ENCODE data around the gene PACRG.

PACRG gene

DNA sequence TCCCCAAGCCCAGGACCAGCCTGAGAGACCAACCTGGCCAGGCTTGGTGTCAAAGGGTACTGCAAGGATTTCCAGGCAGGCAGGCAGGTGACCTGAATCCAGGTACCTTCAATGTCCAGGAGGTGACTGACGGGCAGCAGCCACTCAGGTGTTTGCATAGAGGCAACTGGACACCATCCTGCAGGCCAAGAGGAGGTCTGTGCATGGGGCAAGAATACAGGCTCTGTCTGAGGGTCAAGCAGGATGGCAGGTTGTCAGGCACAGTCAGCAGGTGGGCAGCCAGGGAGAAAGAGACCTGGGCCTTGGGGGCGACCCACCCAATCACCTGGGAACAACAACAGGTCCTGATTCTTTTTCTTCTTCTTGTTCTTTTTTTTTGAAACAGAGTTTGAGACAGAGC lies 527.5 kb downstream of the PACRG start:
- no peak for FAIRE-seq

DNA sequence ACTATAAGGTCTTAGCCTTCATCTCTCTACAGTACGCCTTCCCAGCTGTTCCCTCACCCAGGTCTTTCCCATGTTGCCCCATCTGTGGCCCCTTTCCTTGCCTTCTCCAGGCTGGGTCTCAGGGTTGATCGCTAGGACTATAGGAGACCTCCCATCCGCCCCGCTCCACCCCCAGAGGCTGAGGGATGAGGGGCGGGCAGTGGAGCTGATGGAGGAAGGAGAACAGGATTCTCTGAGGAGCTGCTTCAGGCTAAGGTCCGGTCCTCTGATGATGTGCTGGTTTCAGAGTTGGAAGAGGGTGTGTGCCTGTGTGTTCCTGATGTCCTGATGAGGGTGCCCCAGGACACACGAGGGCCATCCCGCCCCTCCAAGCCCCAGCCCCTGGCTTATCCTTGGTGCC lies 531.9 kb downstream of the PACRG start:
- FAIRE-seq: no peak

DNA sequence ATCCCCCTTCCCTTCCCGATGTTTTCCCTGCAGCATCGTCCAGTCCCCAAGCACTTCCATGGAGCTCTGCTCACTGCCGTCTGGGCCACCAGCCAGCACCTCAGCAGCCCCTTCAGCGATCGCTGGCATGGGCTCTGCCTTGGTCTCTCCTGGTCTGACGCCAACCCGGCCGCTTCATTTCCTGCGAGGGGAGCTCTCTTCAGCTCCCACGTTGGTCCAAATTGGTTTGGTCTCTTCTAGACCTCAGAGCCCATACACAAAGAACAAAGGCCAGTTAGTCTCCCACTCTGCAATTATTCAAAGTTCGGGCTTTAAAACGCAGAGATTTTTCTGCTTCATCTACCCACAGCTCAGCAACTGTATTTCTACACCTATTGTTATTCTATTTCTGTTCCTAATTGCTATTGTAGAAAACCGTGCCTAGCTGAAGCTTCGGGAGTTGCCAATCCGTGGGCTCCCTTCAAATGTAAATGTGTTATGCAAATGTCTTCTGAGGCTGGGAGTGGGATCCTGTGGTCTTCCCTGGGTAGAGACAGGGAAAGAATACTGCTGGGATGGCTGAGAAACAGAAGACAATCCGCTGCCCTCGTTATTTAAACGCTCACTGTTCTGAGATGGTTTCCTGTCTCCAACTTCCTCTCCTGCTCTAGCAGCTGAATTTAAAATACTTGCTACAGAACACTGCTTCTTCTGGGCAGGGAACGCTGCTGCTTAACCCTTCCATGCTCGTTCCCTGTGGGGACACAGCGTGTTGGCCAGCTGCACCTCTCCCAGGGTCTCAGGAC lies 532.5 kb downstream of the PACRG start:
- no peak for FAIRE-seq

DNA sequence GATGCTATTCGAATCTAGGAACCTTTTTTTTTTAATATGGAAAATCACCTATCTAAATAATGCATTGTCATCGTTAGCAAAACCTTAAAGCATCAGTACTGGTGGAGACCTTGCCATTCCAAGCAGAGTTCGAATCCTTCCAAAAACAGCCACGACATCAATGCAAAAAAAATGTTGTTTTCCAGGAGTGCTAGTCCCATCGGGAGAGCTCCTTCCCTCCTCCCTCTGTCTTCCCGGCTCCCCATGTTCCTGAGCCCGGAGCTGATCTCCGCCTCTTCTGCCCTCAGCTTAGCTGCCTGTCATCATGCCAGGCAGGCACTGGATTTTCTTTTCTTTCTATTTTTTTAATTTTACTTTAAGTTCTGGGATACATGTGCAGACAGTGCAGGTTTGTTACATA lies 533.1 kb downstream of the PACRG start:
- FAIRE-seq: no peak

DNA sequence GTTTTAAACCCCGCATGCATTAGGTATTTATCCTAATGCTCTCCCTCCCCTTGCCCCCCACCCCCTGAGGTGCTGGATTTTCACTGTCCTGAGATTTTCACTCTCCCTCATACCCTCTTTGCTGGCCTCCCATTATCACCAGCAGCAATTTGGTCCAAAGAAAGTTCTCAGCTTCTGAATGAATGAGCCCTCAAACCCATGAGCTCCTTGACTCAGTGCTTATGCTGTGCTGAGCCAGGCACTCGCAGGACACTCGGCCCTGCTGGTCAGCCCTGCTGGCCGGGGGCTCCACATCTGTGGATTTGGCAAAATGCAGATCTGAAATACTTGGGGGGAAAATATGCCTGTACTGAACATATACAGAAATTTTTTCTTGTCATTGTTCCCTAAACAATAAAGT lies 533.6 kb downstream of the PACRG start:
- FAIRE-seq: no peak

DNA sequence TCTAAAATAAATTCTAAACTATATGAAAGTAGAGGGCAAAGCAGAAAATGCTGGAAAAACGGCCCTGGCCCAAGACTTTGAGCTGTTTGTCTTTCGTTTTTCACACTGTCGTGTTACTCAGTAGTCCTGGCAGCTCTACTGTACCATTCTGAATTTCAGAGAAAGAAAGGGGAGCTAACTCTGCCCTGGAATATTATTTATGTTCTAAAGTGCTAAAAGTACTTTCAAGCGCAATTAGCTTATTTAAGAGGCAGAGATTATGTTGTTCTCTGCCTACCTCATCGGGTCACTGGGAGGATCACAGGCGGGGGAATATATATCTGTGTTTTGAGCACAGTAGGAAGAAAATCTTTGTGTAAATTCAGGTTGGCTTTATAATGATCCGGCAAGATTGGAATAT lies 534.3 kb downstream of the PACRG start:
- no peak for FAIRE-seq

DNA sequence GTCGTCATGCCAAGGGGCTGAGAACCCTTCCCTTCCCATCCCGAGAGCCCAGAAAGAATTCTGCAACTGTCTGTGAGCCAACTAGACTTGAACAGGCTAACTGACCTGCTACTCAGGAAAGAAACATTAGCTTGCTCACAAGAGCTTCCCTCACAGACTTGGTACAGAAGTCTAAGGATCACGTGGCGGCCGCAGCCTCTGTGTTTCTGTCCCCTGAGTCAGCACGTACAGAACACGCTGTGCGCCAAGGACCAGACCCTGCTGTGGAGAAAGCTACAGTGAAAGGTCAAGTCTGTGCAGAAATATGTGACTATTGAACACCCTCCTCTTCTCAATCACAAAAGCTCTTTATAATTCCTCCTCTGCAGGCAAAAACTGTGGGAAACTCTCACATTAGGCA lies 535.4 kb downstream of the PACRG start:
- no peak for FAIRE-seq

DNA sequence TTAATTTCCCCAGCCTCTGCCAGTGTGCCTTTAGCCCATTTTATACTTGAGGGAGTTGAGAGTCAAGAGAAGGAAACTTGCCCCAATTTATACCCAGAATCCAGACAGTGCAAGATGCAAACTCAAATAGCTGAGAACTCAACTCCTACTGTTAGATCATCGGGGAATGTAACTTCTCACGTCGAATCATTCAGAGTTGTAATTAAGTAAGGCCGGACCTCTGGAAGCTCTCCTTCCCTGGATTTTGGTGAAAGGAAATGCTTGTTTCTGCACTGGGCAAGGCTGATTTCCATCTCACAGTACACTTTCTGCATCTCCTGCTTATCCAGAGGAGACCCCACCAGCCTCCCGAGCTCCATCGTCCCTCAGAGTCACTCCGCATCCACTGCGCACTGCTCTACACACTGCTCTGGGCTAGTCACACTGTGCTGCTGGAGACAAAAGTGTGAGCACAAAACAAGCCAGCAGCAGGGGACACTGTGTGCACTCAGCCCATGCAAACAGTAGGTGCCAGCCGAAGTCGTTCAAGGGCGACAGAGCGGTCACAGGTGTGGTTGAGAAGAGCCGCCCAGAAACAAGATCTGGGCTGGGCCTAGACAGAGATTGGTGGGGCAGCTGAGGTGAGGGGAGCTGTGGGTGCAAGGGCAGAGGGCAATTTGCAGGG lies 536.4 kb downstream of the PACRG start:
- FAIRE-seq: no peak

DNA sequence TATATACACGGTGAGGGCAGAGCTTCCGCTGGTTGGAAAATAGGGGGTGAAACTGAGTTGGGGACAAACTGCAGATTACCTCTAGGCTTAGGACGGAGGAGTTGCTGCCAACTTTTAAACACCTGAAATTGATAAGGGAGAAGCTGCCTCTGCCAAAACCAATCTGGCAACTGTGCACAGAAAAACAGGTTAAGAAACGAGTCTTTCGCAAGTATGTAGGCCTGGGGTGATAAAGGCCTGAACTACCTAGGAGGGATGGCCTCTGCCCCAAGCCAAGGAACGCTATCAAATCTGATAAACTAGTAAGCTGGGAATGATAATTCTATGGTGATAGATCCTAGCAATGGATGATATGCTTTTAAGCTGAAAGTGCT lies 536.9 kb downstream of the PACRG start:
- no peak for FAIRE-seq

DNA sequence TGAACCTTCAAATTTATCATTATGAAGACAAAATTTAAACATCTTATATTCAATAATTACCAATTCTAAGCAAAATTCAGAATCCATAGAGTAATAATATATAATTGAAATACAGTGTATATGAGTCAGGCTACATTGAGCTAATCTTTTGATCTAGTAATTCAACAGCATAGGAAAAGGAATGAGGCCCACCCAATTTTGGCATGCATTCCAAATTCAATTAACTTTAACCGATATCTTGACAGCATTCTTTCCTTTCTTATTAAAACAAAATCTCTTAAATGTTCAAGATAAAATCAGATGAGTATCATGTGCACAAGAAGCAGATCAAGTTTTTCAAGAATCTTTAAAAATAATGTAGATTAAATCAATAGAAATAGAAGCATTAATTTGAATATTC lies 553.9 kb downstream of the PACRG start:
- no peak for FAIRE-seq

DNA sequence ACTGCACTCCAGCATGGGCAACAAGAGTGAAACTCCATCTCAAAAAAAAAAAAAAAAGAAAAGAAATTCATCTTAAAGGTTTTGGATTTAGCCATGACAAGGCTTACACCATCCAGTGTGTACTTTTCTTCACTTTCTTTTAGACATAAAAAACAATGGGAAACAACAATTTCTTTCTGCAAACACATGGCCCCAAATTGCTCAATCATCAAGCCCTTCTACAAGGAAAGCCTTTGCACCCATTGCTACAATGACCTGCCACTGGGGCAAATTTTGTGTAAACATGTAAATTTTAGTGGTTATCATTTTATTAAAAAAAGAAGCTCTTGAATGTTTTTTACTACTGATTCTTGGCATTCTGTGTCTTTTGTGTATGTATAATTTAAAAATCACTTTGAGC lies 554.9 kb downstream of the PACRG start:
- no peak for FAIRE-seq

DNA sequence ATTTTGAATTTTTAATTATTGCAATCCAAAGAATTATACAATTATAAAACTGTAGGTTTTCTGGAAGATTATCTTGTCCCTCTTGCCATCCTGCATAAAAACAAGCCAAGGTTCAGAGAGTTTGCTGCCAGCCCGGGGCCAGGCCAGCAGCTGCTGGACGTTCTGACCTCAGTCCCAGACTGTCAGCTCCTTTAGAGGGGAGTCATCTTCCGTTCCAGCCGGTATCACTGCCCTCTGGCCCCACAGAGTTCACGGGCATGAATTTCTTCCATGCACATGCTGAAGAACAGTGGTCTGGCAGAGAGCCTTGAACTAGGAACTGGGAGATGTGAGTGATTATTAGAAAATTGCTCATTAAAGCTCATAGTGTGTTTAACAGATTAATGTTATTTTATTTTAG lies 556.4 kb downstream of the PACRG start:
- no peak for FAIRE-seq

DNA sequence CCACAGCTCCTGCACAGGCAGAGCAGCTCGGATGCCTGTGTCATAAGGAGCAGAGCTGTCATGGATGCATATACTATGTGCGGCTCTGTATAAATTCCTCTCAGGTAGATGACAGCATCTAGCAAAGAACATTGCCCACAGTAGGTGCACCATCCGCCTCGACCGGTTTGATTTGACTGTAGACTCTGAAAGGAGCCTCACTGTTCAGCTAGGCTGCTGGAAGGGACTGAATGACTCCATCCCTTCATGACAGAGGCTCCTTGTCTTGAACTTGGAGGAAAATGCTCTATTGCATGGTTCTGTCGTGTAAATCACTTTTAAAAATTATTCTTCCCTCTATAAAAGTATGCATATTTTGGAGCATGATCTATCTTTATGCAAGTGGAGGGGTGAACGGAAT lies 557.9 kb downstream of the PACRG start:
- no peak for FAIRE-seq

DNA sequence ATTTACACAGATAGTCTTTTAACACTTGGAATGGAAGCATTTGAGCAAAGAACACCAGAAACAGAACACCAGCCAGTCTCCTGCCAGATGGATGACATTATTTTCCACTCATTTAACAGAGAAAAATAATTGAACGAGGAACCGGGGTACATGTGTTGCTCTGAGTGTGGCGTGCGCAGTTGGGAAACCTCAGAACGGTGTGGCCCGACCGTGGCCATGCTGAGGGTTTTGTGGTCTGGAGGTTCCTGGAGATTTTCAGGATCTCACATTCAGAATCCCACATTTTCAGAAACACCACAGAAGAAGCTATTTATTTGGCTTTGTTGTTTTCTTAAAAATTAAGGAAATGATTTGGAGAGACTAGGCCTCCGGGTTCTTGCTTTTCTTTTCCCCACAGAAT lies 559.9 kb downstream of the PACRG start:
- no peak for FAIRE-seq

DNA sequence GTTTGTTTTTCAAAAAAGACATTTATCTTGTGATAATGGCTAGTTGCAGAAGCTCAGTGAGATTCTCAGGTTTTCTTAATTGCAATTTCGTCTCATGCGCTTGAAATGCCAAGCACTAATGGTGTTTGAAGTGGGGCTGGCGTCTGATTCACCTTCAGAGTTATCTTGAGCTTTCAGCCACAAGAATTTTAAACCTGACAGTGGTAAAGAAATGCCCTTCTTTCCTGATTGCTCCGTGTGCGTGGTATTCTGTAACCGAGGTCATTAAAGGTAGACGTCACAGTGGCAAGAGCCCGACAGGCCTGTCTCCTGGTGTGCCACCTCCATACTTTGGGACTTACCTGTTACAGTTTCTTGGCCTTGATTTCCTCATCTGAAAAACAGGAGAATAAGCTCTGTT lies 560.3 kb downstream of the PACRG start:
- no peak for FAIRE-seq

DNA sequence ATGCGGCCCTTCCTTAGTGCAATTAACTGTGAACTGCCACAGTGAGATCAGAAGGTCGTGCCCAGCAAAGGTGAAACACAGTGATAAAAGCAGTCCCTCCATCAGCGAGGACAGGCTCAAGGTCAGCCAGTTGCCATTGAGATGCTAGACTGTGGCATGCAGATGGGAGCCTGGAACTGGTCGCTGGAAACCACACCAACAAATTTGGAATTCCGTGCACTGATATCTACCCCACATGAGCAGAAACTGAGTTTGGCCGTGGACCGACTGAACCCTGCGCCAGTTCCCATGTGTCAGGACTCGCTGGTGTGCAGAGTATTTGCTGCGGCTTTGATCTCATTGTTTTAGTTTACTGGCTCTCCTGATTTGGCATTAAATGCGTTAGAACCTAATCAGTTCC lies 561.1 kb downstream of the PACRG start:
- no peak for FAIRE-seq

DNA sequence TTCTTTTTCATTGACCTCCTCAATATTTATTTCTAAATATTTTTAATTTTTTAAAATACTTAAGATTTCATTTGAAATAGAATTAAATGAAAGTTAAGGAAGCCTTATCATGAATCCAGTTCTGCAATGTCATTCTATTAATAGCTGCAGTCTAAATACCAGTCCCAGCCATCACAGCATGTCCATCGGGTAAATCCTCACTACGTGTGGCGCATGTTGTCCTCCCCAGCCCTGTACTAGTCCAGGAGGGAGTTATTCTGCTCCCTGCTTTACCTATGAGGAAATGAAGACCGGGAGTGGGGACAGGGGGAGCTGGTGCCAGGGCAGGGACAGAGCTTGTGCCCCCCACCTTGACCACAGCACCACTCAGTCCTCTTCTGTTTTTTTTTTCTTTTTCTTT lies 561.7 kb downstream of the PACRG start:
- FAIRE-seq: no peak

DNA sequence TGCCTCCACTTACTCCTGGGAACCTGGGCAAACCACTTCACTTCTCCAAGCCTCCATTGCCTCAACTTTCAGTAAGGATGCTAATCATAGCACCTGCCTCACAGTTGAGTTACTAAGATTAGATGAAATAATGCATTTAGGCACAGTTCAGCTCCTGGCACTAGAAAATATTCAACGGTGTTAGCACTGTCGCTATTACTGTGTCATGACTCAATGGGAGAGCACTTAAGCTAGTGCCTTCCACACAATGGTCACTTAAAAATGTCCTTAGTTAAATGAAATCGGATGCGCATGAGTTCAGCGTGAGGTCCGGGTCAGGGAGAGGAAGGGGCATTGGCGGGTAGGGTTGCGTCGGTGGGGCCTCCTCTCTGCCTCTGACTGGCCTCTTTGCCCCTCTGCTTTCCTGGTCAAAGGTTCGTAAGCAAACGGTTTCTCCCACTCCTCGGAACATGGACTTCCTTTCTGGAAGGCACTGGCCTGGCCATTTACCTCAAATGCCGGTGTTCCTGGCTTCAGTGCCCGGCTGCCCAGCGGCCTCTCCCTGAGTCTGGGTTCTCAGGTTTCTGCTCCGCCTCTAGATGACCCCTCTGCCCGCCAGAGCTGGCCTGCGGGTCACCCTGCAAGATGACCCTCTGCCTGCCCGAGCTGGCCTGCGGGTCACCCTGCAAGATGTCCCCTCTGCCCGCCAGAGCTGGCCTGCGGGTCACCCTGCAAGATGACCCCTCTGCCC lies 562.9 kb downstream of the PACRG start:
- no peak for FAIRE-seq

DNA sequence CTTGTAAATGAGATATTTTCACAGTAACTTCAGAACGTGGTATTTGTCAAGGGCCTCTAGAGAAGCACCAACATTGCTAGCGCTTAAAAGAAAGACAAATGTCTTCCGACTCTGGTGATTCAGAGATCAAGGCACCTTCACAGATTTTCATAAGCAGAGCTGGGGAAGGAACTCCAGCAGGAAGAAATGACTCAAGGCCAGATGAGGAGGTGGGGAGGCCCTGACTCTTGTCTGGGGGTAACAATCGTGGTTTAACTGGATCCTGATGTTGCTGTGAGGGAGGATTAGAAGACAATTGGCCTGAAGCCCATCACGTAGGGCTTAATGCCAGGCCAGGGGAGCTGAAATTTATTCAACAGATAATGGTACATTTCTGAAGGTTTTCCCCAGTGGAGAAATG lies 563.8 kb downstream of the PACRG start:
- FAIRE-seq: no peak

DNA sequence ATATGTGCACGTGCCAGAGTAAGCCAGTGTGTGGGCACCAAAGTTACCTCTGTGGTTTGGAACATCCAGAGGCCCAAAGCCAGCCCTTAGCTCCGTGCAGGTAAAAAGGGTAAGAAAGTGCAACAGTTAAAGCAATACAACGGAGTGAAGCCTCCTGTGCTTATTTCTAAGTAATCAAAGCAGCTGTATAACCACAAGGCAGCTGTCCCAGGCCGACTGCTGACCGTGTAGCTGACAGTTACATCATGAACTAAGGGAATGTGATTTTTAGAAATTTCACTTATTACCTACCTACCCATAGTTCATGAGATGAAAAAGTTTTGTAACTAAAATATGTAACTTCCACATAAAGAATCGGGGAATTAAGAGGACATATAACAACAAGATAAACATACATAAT lies 565.5 kb downstream of the PACRG start:
- no peak for FAIRE-seq

DNA sequence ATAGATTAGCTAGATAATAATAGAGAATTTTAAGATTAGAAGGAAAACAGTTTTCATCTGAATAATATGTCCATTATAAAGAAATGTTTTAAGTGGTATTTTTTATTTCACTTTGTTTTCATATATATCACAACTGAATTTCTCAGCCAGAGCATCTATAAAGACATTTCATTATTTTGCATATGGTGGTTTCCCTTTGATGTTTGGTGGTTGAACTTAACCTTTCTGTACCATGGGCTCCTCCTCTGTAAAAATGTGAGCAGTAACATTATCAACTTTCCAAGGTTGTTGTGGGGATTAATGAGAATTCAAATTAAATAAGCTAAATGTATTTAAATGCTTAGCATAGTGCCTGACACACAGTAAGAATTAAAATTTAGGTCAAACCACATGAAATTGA lies 567.0 kb downstream of the PACRG start:
- no peak for FAIRE-seq

DNA sequence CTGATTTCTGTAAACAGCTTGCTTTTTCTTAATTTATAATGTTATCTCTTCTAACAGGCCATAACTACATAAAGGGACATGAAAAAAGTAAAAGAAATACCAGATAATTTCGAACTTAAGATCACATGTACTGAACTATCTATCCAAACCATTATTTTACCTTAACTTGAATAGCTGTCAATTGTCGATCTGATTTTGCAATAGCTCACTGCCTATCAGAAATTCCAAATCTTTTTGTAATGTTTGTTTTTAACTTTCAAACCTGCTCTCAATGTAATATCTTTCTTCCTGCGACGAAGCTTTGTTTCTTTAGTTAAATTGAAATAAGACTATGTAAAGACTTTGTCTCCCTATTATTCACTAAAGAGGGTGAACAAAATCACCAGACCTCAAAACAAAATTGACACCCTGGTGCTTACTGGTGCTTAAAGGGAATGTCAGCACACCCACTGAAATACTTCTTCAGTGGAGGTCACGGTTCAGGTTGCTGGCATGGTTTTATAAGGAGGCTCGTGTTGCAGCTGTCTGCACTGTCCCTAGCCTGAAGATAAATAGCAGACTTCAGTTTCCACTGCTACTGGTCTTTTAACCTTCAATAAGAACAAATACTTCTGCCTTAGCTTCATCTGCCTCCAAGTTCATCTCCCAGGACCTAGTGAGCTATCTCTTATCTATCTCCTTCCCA lies 569.2 kb downstream of the PACRG start:
- no peak for FAIRE-seq

DNA sequence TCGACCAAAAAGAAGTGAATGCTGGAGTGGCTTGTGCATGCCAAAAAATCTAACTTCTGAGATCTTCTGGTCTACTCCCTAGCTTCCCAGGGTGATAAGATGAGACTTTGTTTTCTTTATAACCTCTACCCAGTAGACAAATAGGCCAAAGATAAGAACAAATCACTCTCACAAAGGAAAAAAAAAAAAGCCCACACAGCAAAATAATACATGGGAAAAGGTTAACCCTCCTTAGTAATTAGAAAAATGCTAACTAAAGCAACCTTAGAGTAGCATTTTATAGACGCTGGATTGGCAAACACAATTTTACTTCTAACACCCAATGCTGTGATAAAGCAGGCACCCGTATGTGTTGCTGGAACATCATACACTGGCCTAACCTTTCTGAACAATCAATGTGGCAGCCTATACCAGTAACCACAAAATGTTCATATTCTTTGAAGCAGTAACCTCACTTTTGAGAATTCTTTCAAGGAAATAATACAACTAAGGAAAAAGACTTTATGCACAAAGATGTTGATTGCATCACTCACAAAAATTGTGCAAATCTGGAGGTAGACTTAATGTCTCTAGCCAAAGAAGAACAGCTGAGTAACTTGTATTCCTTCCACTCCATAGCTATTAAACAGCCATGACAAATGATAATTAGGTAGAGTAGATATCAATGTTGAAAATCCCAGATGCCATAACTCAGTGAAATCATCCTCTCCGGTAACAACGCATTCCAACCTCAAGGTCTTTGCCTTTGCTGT lies 570.5 kb downstream of the PACRG start:
- no peak for FAIRE-seq

Measured in A204.1 (cell line).